Colonic mucosa (tissue), 4 donors: ENCODE measurements around the gene SYT17. TPM values are rescaled to one million over a fixed set of nuclear protein-coding genes. Genes with fewer than 3 reads are reported as not detected.

ENCODE experiments used
- DNase-seq: peaks from one replicate; pipeline ENCODE4 v3.0.0-alpha.2; 2020
- H3K27ac ChIP-seq: fragments of 200-600 bp; one replicate; pipeline ENCODE4 v1.8.0; 2021
- H3K27me3 ChIP-seq: fragments of 200-600 bp; one replicate; pipeline ENCODE4 v1.8.0; 2021
- H3K36me3 ChIP-seq: fragments of 200-600 bp; one replicate; pipeline ENCODE4 v1.8.0; 2021
- H3K4me1 ChIP-seq: fragments of 200-600 bp; one replicate; pipeline ENCODE4 v1.8.0; 2021; ENCODE audit warnings: mild to moderate bottlenecking
- H3K4me3 ChIP-seq: fragments of 200-600 bp; one replicate; pipeline ENCODE4 v1.8.0; 2021
- H3K9ac ChIP-seq, 2 donors: one replicate each; pipeline ENCODE4 v1.7.0; 2013; ENCODE audit warnings: control low read depth in 2 of 2, low read depth in 2 of 2, low read length in 2 of 2
- H3K9me3 ChIP-seq: fragments of 200-600 bp; one replicate; pipeline ENCODE4 v1.8.0; 2021
- intact Hi-C: fragments of 100-400 bp; cut with DNase I; formaldehyde crosslinking; loops from one replicate; pipeline ENCODE4 v1.14.1; 2022
- total RNA-seq, 2 donors: library from RNA; stranded (reverse); fragmentation: NEBNext Ultra II Directional in 1 of 2; extraction: Animal tissue kit (Norgen Biotek cat#: 25700) in 1 of 2; gene quantifications; one replicate each; pipeline ENCODE4 v1.2.1, GENCODE V29; 2021
- TF ChIP-seq, protein P1 (sequence below): fragments of 200-600 bp; IDR thresholded peaks from one replicate; pipeline ENCODE4 v1.8.0; 2022; ENCODE audit warnings: antibody characterized with exemption, mild to moderate bottlenecking
- donor health status: healthy.
- donor health status: DM: no; HTN: no; CAD: no.
- donor health status: DM: no; HTN: no; CAD: no.

The SYT17 gene
- total RNA-seq, 2 donors from 2014 or later, result 5.1 to 5.5 TPM

DNA sequence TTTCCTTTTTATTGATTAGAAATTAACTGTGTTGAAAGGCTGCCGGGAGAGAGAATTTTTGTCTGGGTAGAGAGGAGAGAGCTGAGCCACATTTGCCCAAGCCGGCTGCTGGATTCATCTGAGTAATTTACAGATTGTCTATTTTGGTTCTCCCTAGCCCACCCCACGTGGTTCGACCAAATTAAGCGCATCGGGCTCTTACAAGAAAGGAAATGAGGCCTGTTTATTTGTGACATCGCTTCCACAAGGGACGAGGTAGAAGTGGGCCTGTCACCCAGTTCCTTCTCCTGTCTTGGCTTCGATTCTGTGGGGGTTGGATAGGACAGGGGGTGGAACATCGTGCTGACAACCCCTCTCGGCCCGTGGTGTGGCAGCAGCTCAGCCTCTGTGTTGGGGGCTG, 42.9 kb downstream of the SYT17 start:
- intact Hi-C loops, result no loop called here
- Histone ChIP-seq H3K27ac (no peak overlapping the region), H3K27me3 (no peaks in the 10 kb centered on the region), H3K4me1 (no peaks in the 10 kb centered on the region), H3K36me3 (no peaks in the 10 kb centered on the region), H3K9ac (no peak overlapping the region), H3K4me3 (no peak overlapping the region), H3K9me3 (no peaks in the 10 kb centered on the region)
- TF ChIP-seq, protein P1, sequence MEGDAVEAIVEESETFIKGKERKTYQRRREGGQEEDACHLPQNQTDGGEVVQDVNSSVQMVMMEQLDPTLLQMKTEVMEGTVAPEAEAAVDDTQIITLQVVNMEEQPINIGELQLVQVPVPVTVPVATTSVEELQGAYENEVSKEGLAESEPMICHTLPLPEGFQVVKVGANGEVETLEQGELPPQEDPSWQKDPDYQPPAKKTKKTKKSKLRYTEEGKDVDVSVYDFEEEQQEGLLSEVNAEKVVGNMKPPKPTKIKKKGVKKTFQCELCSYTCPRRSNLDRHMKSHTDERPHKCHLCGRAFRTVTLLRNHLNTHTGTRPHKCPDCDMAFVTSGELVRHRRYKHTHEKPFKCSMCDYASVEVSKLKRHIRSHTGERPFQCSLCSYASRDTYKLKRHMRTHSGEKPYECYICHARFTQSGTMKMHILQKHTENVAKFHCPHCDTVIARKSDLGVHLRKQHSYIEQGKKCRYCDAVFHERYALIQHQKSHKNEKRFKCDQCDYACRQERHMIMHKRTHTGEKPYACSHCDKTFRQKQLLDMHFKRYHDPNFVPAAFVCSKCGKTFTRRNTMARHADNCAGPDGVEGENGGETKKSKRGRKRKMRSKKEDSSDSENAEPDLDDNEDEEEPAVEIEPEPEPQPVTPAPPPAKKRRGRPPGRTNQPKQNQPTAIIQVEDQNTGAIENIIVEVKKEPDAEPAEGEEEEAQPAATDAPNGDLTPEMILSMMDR, result no peak
- DNase-seq, result no peak

DNA sequence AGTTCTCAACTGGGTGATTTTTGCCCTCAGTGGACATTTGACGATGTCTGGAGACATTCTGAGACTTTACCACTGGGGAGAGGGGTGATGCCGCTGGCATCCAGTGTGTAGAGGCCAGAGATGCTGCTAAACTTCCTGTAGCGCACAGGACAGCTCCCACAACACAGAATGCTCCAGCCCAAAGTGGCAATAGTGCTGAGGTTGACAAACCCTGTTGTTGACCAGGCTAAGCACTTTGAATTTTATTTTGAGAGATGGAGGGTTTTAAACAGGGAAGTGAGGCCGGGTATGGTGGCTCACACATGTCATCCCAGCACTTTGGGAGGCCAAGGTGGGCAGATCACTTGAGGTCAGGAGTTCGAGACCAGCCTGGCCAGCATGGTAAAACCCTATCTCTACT, 44.0 kb downstream of the SYT17 start:
- no peaks in the 10 kb centered on the region for H3K27me3 ChIP-seq
- no peaks in the 10 kb centered on the region for H3K4me1 ChIP-seq
- H3K4me3 ChIP-seq, result no peak overlapping the region
- intact Hi-C loops, result no loop called here
- H3K9me3 ChIP-seq, result no peaks in the 10 kb centered on the region
- DNase-seq, result no peak
- no peak overlapping the region for H3K27ac ChIP-seq
- H3K36me3 ChIP-seq, result no peaks in the 10 kb centered on the region
- no peak overlapping the region for H3K9ac ChIP-seq
- TF ChIP-seq, protein P1, result no peak

DNA sequence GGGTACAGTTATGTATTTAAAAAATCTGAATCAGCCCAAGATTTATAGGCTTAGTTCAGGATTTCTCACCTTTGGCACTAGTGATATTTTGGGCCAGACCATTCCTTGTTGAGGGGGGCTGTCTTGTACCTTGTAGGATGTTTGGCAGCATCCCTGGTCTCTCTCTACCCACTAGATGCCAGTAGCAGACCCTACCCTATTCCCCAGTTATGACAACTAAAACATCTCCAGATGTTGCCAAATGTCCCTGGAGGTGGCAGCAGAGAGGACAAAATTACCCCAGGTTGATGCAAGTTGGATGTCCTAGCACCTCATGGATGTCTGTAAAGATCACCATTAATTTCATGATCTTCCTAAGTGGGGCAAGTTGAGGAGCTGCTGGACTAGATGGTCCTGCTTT, 45.8 kb downstream of the SYT17 start:
- Histone ChIP-seq H3K27me3 (no peaks in the 10 kb centered on the region), H3K27ac (no peak overlapping the region), H3K4me3 (no peak overlapping the region), H3K4me1 (no peaks in the 10 kb centered on the region), H3K36me3 (no peaks in the 10 kb centered on the region), H3K9ac (no peak overlapping the region), H3K9me3 (no peaks in the 10 kb centered on the region)
- intact Hi-C loops, result no loop called here
- TF ChIP-seq, protein P1, result no peak
- DNase-seq, result no peak

DNA sequence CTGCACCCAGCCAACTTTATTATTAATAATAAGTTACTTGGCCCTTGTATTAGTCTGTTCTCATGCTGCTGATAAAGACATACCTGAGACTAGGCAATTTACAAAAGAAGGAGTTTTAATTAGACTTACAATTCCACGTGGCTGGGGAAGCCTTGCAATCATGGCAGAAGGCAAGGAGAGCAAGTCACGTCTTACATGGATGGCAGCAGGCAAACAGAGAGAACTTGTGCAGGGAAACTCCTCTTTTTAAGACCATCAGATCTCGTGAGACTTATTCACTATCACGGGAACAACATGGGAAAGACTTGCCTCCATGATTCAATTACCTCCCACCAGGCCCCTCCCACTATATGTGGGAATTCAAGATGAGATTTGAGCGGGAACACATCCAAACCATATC, 47.7 kb downstream of the SYT17 start:
- intact Hi-C loops, result no loop called here
- no peak for DNase-seq
- Histone ChIP-seq H3K9ac (no peak overlapping the region), H3K36me3 (no peaks in the 10 kb centered on the region), H3K27ac (no peak overlapping the region), H3K27me3 (no peaks in the 10 kb centered on the region), H3K9me3 (no peaks in the 10 kb centered on the region), H3K4me3 (no peak overlapping the region), H3K4me1 (no peaks in the 10 kb centered on the region)
- TF ChIP-seq, protein P1, result no peak

DNA sequence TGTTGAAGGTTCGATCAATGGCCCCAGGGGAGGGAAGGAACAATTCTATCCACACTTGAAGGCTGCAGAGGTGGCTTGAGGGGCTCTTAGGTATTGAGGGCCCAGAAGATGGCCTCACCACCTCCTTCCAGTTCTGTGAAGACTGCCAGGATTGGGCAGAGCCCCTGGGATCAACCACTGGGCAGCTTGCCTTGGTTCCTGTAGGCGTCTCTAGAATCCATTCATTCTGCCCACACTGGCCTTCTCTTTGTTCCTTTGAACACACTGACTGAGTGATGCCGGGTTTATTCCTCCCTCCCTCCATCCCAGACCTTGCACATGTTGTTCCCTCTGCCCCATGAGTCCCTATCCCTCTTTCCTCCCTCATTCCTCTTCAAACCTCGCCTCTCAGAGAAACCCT, 50.5 kb downstream of the SYT17 start:
- no peak overlapping the region for H3K4me3 ChIP-seq
- no peak overlapping the region for H3K9ac ChIP-seq
- no peaks in the 10 kb centered on the region for H3K36me3 ChIP-seq
- intact Hi-C loops, result no loop called here
- no peak overlapping the region for H3K27ac ChIP-seq
- no peak for DNase-seq
- TF ChIP-seq, protein P1, result no peak
- no peaks in the 10 kb centered on the region for H3K9me3 ChIP-seq
- H3K4me1 ChIP-seq, result no peaks in the 10 kb centered on the region
- no peaks in the 10 kb centered on the region for H3K27me3 ChIP-seq

DNA sequence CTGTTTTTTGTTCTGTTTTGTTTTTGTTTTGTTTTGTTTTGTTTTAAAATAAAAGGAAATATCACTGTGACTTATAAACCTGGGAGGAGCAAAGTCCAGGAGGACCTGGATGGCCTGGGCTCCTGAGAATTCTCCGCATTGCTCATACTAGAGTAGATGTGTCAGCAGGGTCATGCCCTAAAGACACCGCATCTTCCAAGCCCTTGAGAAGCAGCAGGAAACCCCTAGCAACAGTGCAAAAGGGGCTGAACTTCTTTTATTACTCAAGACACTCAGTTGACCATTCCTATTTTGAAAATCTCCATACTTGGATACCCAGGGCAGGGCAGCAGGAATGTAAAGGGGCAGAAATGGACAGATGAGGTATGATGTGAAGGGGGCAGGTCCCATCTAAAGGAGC, 51.8 kb downstream of the SYT17 start:
- no peaks in the 10 kb centered on the region for H3K4me1 ChIP-seq
- H3K9ac ChIP-seq, result no peak overlapping the region
- no peak overlapping the region for H3K27ac ChIP-seq
- no peaks in the 10 kb centered on the region for H3K36me3 ChIP-seq
- H3K4me3 ChIP-seq, result no peak overlapping the region
- TF ChIP-seq, protein P1, result no peak
- intact Hi-C loops, result no loop called here
- no peaks in the 10 kb centered on the region for H3K9me3 ChIP-seq
- no peak for DNase-seq
- no peaks in the 10 kb centered on the region for H3K27me3 ChIP-seq
